ENCODE data around the gene SUN1. TPM values are rescaled to one million over a fixed set of nuclear protein-coding genes. Genes with fewer than 3 reads are reported as not detected.

Gene SUN1
- total RNA-seq, 1 experiment from 2014 or later = 181 TPM

Other genes starting within 250 kb of the SUN1 start
- 69.4 TPM for gene DNAAF5, start 105.8 kb upstream of the SUN1 start, total RNA-seq (2021; ENCODE audit: unreplicated experiment)
- 14.1 TPM for gene PRKAR1B, start 105.2 kb upstream of the SUN1 start, total RNA-seq (2021; ENCODE audit: unreplicated experiment)
- 44.8 TPM for gene GET4, start 44.1 kb downstream of the SUN1 start, total RNA-seq (2021; ENCODE audit: unreplicated experiment)
- gene ADAP1, start 122.2 kb downstream of the SUN1 start, total RNA-seq (2021; ENCODE audit: unreplicated experiment) = 34.0 TPM
- 14.0 TPM for gene COX19, start 143.1 kb downstream of the SUN1 start, total RNA-seq (2021; ENCODE audit: unreplicated experiment)
- gene CYP2W1, start 150.7 kb downstream of the SUN1 start, total RNA-seq (2021; ENCODE audit: unreplicated experiment) = not detected
- 2.4 TPM for gene GPR146, start 212.1 kb downstream of the SUN1 start, total RNA-seq (2021; ENCODE audit: unreplicated experiment)